Anterior cingulate cortex (tissue), 58 donors: ENCODE results near the gene RPS23.

Experiments
- DNase-seq, 58 donors: peaks; one replicate each; lab custom pipeline; 2025; lab: John Stamatoyannopoulos, UW

The RPS23 gene

GRCh38 chr5:82277987-82278710 lies at the start of gene RPS23:
Gene RPS23 (minus strand): TSS chr5:82278354. CDS start chr5:82278323, 31 bp downstream.
- DNase-seq, result peak in 57 of 58 donors; percentile 78 to 96 (median 89)

- no peak for DNase-seq
Measured at GRCh38 chr5:82327941-82328340, 49.8 kb upstream of the RPS23 start.

GRCh38 chr5:82325996-82326395 lies 47.8 kb upstream of the RPS23 start:
- no peak for DNase-seq

GRCh38 chr5:82325155-82325554 lies 47.0 kb upstream of the RPS23 start:
- no peak for DNase-seq

- DNase-seq, result no peak
Measured at GRCh38 chr5:82320966-82321365, 42.8 kb upstream of the RPS23 start.

- DNase-seq, result no peak
Measured at GRCh38 chr5:82319651-82320376, 41.7 kb upstream of the RPS23 start.

- no peak for DNase-seq
Measured at GRCh38 chr5:82319192-82319591, 41.0 kb upstream of the RPS23 start.

GRCh38 chr5:82314964-82315758 lies 37.0 kb upstream of the RPS23 start:
- no peak for DNase-seq

GRCh38 chr5:82313016-82313415 lies 34.9 kb upstream of the RPS23 start:
- no peak for DNase-seq

GRCh38 chr5:82312373-82312856 lies 34.3 kb upstream of the RPS23 start:
- DNase-seq, result peak in 50 of 58 donors; percentile 6 to 78 (median 34)

GRCh38 chr5:82309091-82309531 lies 31.0 kb upstream of the RPS23 start:
- DNase-seq, result no peak

- no peak for DNase-seq
Measured at GRCh38 chr5:82308416-82308815, 30.3 kb upstream of the RPS23 start.

- DNase-seq, result no peak
Measured at GRCh38 chr5:82307451-82307850, 29.3 kb upstream of the RPS23 start.

GRCh38 chr5:82306151-82306550 lies 28.0 kb upstream of the RPS23 start:
- no peak for DNase-seq

GRCh38 chr5:82301190-82301589 lies 23.0 kb upstream of the RPS23 start:
- no peak for DNase-seq

GRCh38 chr5:82298668-82299067 lies 20.5 kb upstream of the RPS23 start:
- DNase-seq, result no peak

GRCh38 chr5:82297711-82298110 lies 19.6 kb upstream of the RPS23 start:
- DNase-seq, result no peak

GRCh38 chr5:82296929-82297328 lies 18.8 kb upstream of the RPS23 start:
- no peak for DNase-seq

- DNase-seq, result no peak
Measured at GRCh38 chr5:82295959-82296531, 17.9 kb upstream of the RPS23 start.

GRCh38 chr5:82295144-82295543 lies 17.0 kb upstream of the RPS23 start:
- no peak for DNase-seq

- no peak for DNase-seq
Measured at GRCh38 chr5:82291420-82291819, 13.3 kb upstream of the RPS23 start.
